H1 (cell line): ENCODE measurements around the gene LPGAT1.

ENCODE experiments used
- RFX5 ChIP-seq: IDR thresholded peaks from 2 replicates; pipeline ENCODE4 v1.6.1; 2011; ENCODE audit warnings: low read depth, low read length, improper control_type of control experiment, borderline replicate concordance
- TF ChIP-seq, protein P1 (sequence below), 3 experiments: IDR thresholded peaks; 1 replicate in 2 of 3; 2 replicates in 1 of 3; pipeline versions ENCODE4 v1.5.1 to v1.6.1; 2011; ENCODE audit warnings: low read length in 3 of 3, mild to moderate bottlenecking in 3 of 3, inconsistent platforms in 2 of 3, low read depth in 1 of 3, moderate library complexity in 1 of 3; ENCODE audit not compliant: insufficient read depth in 1 of 3; ENCODE audit errors: control extremely low read depth in 1 of 3

DNA sequence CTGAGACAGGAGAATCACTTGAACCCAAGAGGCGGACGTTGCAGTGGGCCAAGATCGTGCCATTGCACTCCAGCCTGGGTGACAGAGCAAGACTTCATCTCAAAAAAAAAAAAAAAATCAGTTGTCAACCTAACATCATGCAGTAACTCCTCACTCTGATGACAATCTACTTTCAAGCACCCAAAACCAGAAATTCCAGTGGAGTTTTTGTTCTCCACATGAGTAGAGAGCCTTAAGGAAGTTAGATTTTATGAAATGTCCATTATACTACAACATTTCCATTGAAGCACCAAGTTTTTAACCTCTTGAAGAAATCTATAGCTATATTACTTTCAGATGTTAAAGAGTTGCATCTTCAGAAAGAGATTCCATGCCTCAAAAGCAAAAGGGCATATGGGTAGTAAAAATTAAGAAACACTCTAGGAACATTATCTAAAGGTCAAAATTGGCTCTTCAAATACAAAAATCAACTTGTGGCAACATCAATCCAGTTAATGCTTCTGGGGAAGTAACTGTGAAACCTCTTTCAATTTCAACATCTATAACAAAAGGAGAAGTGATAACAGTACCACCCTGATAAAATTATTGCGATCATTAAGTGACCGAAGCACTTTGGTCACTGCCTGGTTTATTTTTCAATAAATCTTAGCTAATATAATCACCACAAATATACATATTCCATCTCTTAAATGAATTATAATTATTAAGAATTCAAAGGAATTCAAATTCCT is 7.7 kb downstream of the LPGAT1 start:
- TF ChIP-seq, protein P1, sequence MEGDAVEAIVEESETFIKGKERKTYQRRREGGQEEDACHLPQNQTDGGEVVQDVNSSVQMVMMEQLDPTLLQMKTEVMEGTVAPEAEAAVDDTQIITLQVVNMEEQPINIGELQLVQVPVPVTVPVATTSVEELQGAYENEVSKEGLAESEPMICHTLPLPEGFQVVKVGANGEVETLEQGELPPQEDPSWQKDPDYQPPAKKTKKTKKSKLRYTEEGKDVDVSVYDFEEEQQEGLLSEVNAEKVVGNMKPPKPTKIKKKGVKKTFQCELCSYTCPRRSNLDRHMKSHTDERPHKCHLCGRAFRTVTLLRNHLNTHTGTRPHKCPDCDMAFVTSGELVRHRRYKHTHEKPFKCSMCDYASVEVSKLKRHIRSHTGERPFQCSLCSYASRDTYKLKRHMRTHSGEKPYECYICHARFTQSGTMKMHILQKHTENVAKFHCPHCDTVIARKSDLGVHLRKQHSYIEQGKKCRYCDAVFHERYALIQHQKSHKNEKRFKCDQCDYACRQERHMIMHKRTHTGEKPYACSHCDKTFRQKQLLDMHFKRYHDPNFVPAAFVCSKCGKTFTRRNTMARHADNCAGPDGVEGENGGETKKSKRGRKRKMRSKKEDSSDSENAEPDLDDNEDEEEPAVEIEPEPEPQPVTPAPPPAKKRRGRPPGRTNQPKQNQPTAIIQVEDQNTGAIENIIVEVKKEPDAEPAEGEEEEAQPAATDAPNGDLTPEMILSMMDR (IDR thresholded peaks at IDR 0.05; ENCODE audit: control extremely low read depth in 1 of 3, insufficient read depth in 1 of 3, low read depth in 1 of 3, low read length in 3 of 3) = no peak
- TF ChIP-seq RFX5 = no peak
